ENCODE data around the gene GPS1. TPM values are rescaled to one million over a fixed set of nuclear protein-coding genes. Genes with fewer than 3 reads are reported as not detected.
A peak's percentile ranks its signal among the peaks of the same experiment; 100 is the strongest.

Gene GPS1
- total and polyA plus RNA-seq, 9 of the 15 experiments (the other 6 are each of a cell fraction or from before 2014, with no cell fraction given) = 3.1 to 167 (median 69.9) TPM

GRCh38 chr17:82097919-82098168 is 46.1 kb downstream of the GPS1 start (continued):
- TF ChIP-seq SRSF3 (IDR thresholded peaks at IDR 0.05; ENCODE audit: insufficient read depth, low read length) (0 out of 2 replicates have a peak, but pooled peaks have one; percentile 66), PHF8 (IDR thresholded peaks at IDR 0.05; ENCODE audit: borderline replicate concordance, low read length) (peak; percentile 59; the same call in 1 of the 2 replicates), KDM1A (IDR thresholded peaks at IDR 0.05) (no peak), BCLAF1 (IDR thresholded peaks at IDR 0.05; ENCODE audit: borderline replicate concordance in 1 of 2, control insufficient read depth in 1 of 2, low read depth in 2 of 2, low read length in 1 of 2) (peak in 1 of 2 experiments; percentile 60; a peak in 1 of 4 replicates), GATAD2B (IDR thresholded peaks at IDR 0.05; ENCODE audit: borderline replicate concordance) (peak; percentile 11; the same call in 1 of the 2 replicates), ZC3H4 (CRISPR knock-in tag; IDR thresholded peaks at IDR 0.05; ENCODE audit: borderline replicate concordance) (0 out of 2 replicates have a peak, but pooled peaks have one; percentile 10), FOSL1 (tag; conservative IDR thresholded peaks at IDR 0.05) (0 out of 2 replicates have a peak, but pooled peaks have one; percentile 3), STAT6 (CRISPR knock-in tag; IDR thresholded peaks at IDR 0.05) (0 out of 2 replicates have a peak, but pooled peaks have one; percentile 80), CC2D1A (IDR thresholded peaks at IDR 0.05) (no peak), PCBP1 (IDR thresholded peaks at IDR 0.05; ENCODE audit: low read depth, low read length, poor library complexity, severe bottlenecking) (no peak), FIP1L1 (IDR thresholded peaks at IDR 0.05; ENCODE audit: low read depth, low read length, poor library complexity, severe bottlenecking) (peak; percentile 90)
- TF ChIP-seq, protein P1, sequence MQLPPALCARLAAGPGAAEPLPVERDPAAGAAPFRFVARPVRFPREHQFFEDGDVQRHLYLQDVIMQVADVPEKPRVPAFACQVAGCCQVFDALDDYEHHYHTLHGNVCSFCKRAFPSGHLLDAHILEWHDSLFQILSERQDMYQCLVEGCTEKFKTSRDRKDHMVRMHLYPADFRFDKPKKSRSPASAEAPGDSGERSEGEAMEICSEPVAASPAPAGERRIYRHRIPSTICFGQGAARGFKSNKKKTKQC (CRISPR knock-in tag; IDR thresholded peaks at IDR 0.05) = 0 out of 2 replicates have a peak, but pooled peaks have one; percentile 73
- TF ChIP-seq, protein P2, sequence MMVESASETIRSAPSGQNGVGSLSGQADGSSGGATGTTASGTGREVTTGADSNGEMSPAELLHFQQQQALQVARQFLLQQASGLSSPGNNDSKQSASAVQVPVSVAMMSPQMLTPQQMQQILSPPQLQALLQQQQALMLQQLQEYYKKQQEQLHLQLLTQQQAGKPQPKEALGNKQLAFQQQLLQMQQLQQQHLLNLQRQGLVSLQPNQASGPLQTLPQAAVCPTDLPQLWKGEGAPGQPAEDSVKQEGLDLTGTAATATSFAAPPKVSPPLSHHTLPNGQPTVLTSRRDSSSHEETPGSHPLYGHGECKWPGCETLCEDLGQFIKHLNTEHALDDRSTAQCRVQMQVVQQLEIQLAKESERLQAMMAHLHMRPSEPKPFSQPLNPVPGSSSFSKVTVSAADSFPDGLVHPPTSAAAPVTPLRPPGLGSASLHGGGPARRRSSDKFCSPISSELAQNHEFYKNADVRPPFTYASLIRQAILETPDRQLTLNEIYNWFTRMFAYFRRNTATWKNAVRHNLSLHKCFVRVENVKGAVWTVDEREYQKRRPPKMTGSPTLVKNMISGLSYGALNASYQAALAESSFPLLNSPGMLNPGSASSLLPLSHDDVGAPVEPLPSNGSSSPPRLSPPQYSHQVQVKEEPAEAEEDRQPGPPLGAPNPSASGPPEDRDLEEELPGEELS (CRISPR knock-in tag; IDR thresholded peaks at IDR 0.05; ENCODE audit: borderline replicate concordance) = no peak

Measured in K562 (cell line).